Endodermal cell (in vitro differentiated cells): ENCODE results near the gene CDK2AP2. TPM values are rescaled to one million over a fixed set of nuclear protein-coding genes. Genes with fewer than 3 reads are reported as not detected.

Source experiments
- DNase-seq: peaks from one replicate; pipeline ENCODE4 v3.0.0-alpha.2; 2017
- H3K27ac ChIP-seq: 2 replicates; pipeline ENCODE4 v1.5.1; 2013; ENCODE audit warnings: mild to moderate bottlenecking, low read depth, low read length, moderate library complexity
- H3K27me3 ChIP-seq: 2 replicates; pipeline ENCODE4 v1.6.1; 2013; ENCODE audit warnings: mild to moderate bottlenecking, low read length, moderate library complexity; ENCODE audit not compliant: insufficient read depth, control insufficient read depth, poor library complexity, severe bottlenecking
- H3K36me3 ChIP-seq: 2 replicates; pipeline ENCODE4 v1.7.0; 2013; ENCODE audit warnings: mild to moderate bottlenecking, low read length, moderate library complexity; ENCODE audit not compliant: control insufficient read depth, insufficient read depth
- H3K4me1 ChIP-seq: one replicate; pipeline ENCODE4 v1.7.0; 2013; ENCODE audit warnings: low read length; ENCODE audit not compliant: control insufficient read depth, insufficient read depth
- H3K4me3 ChIP-seq: 2 replicates; pipeline ENCODE4 v1.5.1; 2013; ENCODE audit warnings: mild to moderate bottlenecking, low read length, moderate library complexity
- H3K9ac ChIP-seq: 2 replicates; pipeline ENCODE4 v1.6.1; 2013; ENCODE audit warnings: mild to moderate bottlenecking, low read length, moderate library complexity; ENCODE audit not compliant: poor library complexity, severe bottlenecking; ENCODE audit errors: extremely low read depth
- H3K9me3 ChIP-seq: 2 replicates; pipeline ENCODE4 v1.6.1; 2013; ENCODE audit warnings: mild to moderate bottlenecking, low read length, moderate library complexity; ENCODE audit not compliant: control insufficient read depth
- H3K27ac Mint-ChIP-seq: 2 replicates; pipeline ENCODE4 v1.8.0; 2020; ENCODE audit warnings: mixed read lengths
- H3K27me3 Mint-ChIP-seq: 2 replicates; pipeline ENCODE4 v1.8.0; 2021; ENCODE audit warnings: mild to moderate bottlenecking, mixed read lengths; ENCODE audit not compliant: insufficient read depth
- H3K36me3 Mint-ChIP-seq: 2 replicates; pipeline ENCODE4 v1.8.0; 2020; ENCODE audit warnings: low read depth, mixed read lengths
- H3K4me1 Mint-ChIP-seq: 2 replicates; pipeline ENCODE4 v1.8.0; 2020; ENCODE audit warnings: mixed read lengths
- H3K4me3 Mint-ChIP-seq: 2 replicates; pipeline ENCODE4 v1.8.0; 2020; ENCODE audit warnings: mild to moderate bottlenecking, moderate library complexity, mixed read lengths
- H3K9me3 Mint-ChIP-seq: 2 replicates; pipeline ENCODE4 v1.8.0; 2020; ENCODE audit warnings: mild to moderate bottlenecking, mixed read lengths
- whole genome bisulfite sequencing, 2 experiments: methylation state at CpG; one replicate each; pipeline versions ENCODE4 v1.1.5 to v1.1.7; 2013; ENCODE audit warnings: missing lambda C conversion rate in 2 of 2, mixed read lengths in 1 of 2; ENCODE audit not compliant: insufficient coverage in 1 of 2, insufficient read length in 1 of 2; 5-methylcytosine and 5-hydroxymethylcytosine counted together
- total RNA-seq, 2 donors: library from RNA; stranded (reverse); fragmentation: NEBNext Ultra II Directional in 1 of 2; extraction: Animal tissue kit (Norgen Biotek cat#: 25700) in 1 of 2; gene quantifications; 2 replicates in 1 of 2; 3 replicates in 1 of 2; pipeline ENCODE4 v1.2.1, GENCODE V29; 2021
- TF ChIP-seq, protein P1 (sequence below): fragments of 200-600 bp; sonication (generic); conservative IDR thresholded peaks from 2 replicates; pipeline ENCODE4 v1.5.0; 2021; ENCODE audit warnings: antibody characterized with exemption, mild to moderate bottlenecking

CDK2AP2 gene
- total RNA-seq, 2 donors from 2014 or later, result 30.6 to 47.6 TPM

GRCh38 chr11:67542169-67542568, 34.2 kb upstream of the CDK2AP2 start:
- no peak overlapping the region for H3K27ac Mint-ChIP-seq
- TF ChIP-seq, protein P1, sequence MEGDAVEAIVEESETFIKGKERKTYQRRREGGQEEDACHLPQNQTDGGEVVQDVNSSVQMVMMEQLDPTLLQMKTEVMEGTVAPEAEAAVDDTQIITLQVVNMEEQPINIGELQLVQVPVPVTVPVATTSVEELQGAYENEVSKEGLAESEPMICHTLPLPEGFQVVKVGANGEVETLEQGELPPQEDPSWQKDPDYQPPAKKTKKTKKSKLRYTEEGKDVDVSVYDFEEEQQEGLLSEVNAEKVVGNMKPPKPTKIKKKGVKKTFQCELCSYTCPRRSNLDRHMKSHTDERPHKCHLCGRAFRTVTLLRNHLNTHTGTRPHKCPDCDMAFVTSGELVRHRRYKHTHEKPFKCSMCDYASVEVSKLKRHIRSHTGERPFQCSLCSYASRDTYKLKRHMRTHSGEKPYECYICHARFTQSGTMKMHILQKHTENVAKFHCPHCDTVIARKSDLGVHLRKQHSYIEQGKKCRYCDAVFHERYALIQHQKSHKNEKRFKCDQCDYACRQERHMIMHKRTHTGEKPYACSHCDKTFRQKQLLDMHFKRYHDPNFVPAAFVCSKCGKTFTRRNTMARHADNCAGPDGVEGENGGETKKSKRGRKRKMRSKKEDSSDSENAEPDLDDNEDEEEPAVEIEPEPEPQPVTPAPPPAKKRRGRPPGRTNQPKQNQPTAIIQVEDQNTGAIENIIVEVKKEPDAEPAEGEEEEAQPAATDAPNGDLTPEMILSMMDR, result no peak

DNA sequence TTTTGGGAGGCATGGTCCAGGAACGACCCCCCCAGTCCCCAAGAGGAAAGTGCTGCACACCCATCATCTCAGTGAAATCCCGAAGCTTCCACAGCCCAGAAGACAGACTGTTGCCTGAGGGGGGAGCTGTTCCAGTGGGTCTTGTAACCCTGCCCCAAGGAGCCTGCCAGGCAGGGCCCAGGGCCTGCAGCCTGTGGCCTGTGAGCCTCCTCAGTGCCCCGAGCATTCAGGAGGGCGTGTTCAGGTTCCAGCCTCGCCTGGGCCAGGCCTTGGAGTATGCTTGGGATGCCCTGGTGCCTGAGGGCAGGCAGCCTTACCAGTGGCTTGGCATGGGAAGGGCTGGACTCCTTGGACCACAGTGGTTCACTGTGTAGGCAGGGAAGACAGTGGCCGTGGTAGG, 33.2 kb upstream of the CDK2AP2 start:
- H3K4me3 ChIP-seq, result no peak overlapping the region
- H3K27ac ChIP-seq, result no peak overlapping the region
- Mint-ChIP-seq H3K4me3 (no peak overlapping the region), H3K4me1 (peaks cover 4% of the 10 kb centered on the region), H3K9me3 (peaks cover 26% of the 10 kb centered on the region), H3K27me3 (peaks cover 3% of the 10 kb centered on the region), H3K36me3 (no peaks in the 10 kb centered on the region), H3K27ac (no peak overlapping the region)
- DNase-seq, result no peak
- H3K4me1 ChIP-seq, result no peaks in the 10 kb centered on the region
- WGBS, 2 experiments, result 84 to 87% methylated on average over 3 to 6 of the region's 6 CpGs
- TF ChIP-seq, protein P1, result peak; percentile 34
- no peaks in the 10 kb centered on the region for H3K36me3 ChIP-seq
- no peak overlapping the region for H3K9ac ChIP-seq
- H3K9me3 ChIP-seq, result peaks cover 8% of the 10 kb centered on the region
- H3K27me3 ChIP-seq, result no peaks in the 10 kb centered on the region

More at GRCh38 chr11:67542169-67542568, 34.2 kb upstream of the CDK2AP2 start:
- H3K27me3 ChIP-seq, result no peaks in the 10 kb centered on the region
- no peak overlapping the region for H3K9ac ChIP-seq
- DNase-seq, result no peak
- H3K27ac ChIP-seq, result no peak overlapping the region
- Mint-ChIP-seq H3K36me3 (no peaks in the 10 kb centered on the region), H3K9me3 (peaks cover 18% of the 10 kb centered on the region), H3K27me3 (peaks cover 10% of the 10 kb centered on the region), H3K4me1 (peaks cover 4% of the 10 kb centered on the region), H3K4me3 (no peak overlapping the region)
- H3K4me3 ChIP-seq, result no peak overlapping the region
- H3K4me1 ChIP-seq, result no peaks in the 10 kb centered on the region
- H3K36me3 ChIP-seq, result no peaks in the 10 kb centered on the region
- WGBS, 2 experiments, result 95% methylated on average over 2 of the region's 3 CpGs; no CpG with 5 or more reads in 1 of the 2 experiments
- no peaks in the 10 kb centered on the region for H3K9me3 ChIP-seq

- Histone ChIP-seq H3K4me3 (no peak overlapping the region), H3K36me3 (no peaks in the 10 kb centered on the region), H3K4me1 (no peaks in the 10 kb centered on the region), H3K27me3 (no peaks in the 10 kb centered on the region), H3K27ac (no peak overlapping the region), H3K9ac (no peak overlapping the region), H3K9me3 (peaks cover 22% of the 10 kb centered on the region)
- 89 to 92% methylated on average over 3 to 4 of the region's 4 CpGs for WGBS, 2 experiments
- Mint-ChIP-seq H3K27ac (no peak overlapping the region), H3K4me3 (no peak overlapping the region), H3K4me1 (peaks cover 4% of the 10 kb centered on the region), H3K27me3 (peaks cover 3% of the 10 kb centered on the region), H3K9me3 (peaks cover 41% of the 10 kb centered on the region), H3K36me3 (no peaks in the 10 kb centered on the region)
- TF ChIP-seq, protein P1, result no peak
- DNase-seq, result no peak
Observed at GRCh38 chr11:67539550-67539949, 31.6 kb upstream of the CDK2AP2 start.
